ENCODE results near the gene SPTBN4. TPM values are rescaled to one million over a fixed set of nuclear protein-coding genes. Genes with fewer than 3 reads are reported as not detected.

The SPTBN4 gene
- total RNA-seq, 1 experiment from 2014 or later = 0.63 TPM

DNA sequence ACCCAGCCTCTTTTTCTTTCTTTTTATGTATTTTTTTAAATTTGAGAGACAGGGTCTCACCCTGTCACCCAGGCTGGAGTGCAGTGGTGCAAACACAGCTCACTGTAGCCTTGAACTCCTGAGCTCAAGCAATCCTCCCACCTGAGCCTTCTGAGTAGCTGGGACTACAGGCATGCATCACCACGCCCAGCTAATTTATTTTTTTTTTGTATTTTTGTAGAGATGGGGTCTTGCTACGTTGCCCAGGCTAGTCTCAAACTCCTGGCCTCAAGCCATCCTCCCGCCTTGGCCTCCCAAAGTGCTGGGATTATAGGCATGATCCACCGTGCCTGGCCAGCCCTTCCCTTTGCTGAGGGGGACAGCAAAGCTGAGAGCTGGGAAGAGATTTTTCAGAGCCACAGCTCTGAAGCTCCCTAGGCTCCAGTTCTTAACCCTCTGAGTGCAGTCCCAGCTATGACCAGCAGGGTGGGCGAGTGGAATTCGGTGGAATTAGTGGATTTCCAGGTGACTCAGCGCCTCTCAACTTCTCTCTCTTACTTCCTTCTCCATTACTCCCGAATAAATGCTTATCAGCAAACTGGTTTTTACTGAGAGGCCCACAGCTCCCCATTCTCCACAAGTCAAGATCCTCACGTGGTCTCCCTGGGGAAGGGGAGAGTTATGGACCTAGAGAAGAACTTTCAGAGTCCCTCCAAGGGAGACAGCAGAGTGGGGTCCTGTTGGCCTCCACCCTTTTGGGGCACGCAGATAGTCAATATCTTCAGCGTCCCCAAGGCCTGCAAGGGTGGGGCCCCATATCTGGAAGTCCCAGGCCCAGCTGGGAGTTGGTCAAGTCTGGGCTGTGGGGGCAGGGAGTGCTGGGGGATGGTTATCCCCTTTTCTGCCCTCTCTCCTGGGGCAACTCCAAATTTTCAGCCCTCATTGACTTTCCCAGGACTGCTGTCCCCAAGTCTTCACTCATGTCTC, 2.5 kb upstream of the SPTBN4 start:
- Mint-ChIP-seq H3K27ac (ENCODE audit: low read depth, unreplicated experiment) (peak overlapping the region; percentile 16), H3K27me3 (ENCODE audit: insufficient read depth, unreplicated experiment) (no peaks in the 10 kb centered on the region), H3K9me3 (ENCODE audit: unreplicated experiment) (no peaks in the 10 kb centered on the region), H3K4me1 (ENCODE audit: insufficient read depth, unreplicated experiment) (peaks cover 19% of the 10 kb centered on the region), H3K4me3 (ENCODE audit: unreplicated experiment) (peak overlapping the region; percentile 98), H3K36me3 (ENCODE audit: insufficient read depth, unreplicated experiment) (peaks cover 7% of the 10 kb centered on the region)
- intact Hi-C loops (cut with micrococcal nuclease) = loop anchor here (1.0 to 5.0 kb wide), 4 partner anchors 20 to 134 kb away; partner anchors contain the start of gene SERTAD3
- CTCF ChIA-PET = interaction anchor here (0.5 to 4.5 kb wide), 29 partner anchors 8 to 713 kb away, joined by 3 to 40 read pairs (median 4); partner anchors contain the start of genes LTBP4 and SERTAD1
- POLR2A ChIA-PET = interaction anchor here (0.7 to 4.6 kb wide), 25 partner anchors 10 to 951 kb away, joined by 3 to 94 read pairs (median 6); partner anchors contain the start of genes ACTMAP, C19orf47, COQ8B and ITPKC
- BruUV-seq (replicated peaks) = no TSS peak
- peak; percentile 81 for TF ChIP-seq CTCF (IDR thresholded peaks at IDR 0.05; ENCODE audit: unreplicated experiment)
- DNase-seq (ENCODE audit: unreplicated experiment) = peak; percentile 95

GRCh38 chr19:40465025-40465556, 1.7 kb upstream of the SPTBN4 start:
- Mint-ChIP-seq H3K27me3 (ENCODE audit: insufficient read depth, unreplicated experiment) (no peaks in the 10 kb centered on the region), H3K27ac (ENCODE audit: low read depth, unreplicated experiment) (peak overlapping the region; percentile 92), H3K36me3 (ENCODE audit: insufficient read depth, unreplicated experiment) (peaks cover 7% of the 10 kb centered on the region), H3K4me3 (ENCODE audit: unreplicated experiment) (peak overlapping the region; percentile 98), H3K4me1 (ENCODE audit: insufficient read depth, unreplicated experiment) (peaks cover 19% of the 10 kb centered on the region), H3K9me3 (ENCODE audit: unreplicated experiment) (no peaks in the 10 kb centered on the region)
- intact Hi-C loops (cut with micrococcal nuclease) = loop anchor here (2.0 kb wide), 1 partner anchor 20 kb away; the partner anchor contains the start of gene SERTAD3
- CTCF ChIA-PET = interaction anchor here (0.6 to 4.5 kb wide), 13 partner anchors 9 to 193 kb away, joined by 3 to 40 read pairs (median 6); partner anchors contain the start of gene LTBP4
- TF ChIP-seq CTCF (IDR thresholded peaks at IDR 0.05; ENCODE audit: unreplicated experiment) = no peak
- DNase-seq (ENCODE audit: unreplicated experiment) = peak; percentile 88
- BruUV-seq (replicated peaks) = TSS peak; percentile 84
- POLR2A ChIA-PET = interaction anchor here (0.6 to 4.6 kb wide), 24 partner anchors 9 to 285 kb away, joined by 3 to 94 read pairs (median 6); partner anchors contain the start of genes ACTMAP, C19orf47, COQ8B and ITPKC

GRCh38 chr19:40465557-40466218, 1.1 kb upstream of the SPTBN4 start, which contains the start of gene BLVRB:
TSS of gene BLVRB (minus strand) at chr19:40465745. CDS start at chr19:40465688, 57 bp downstream.
- intact Hi-C loops (cut with micrococcal nuclease) = loop anchor here (2.0 kb wide), 1 partner anchor 21 kb away; the partner anchor contains the start of gene SERTAD3
- no peaks in the 10 kb centered on the region for H3K9me3 Mint-ChIP-seq (ENCODE audit: unreplicated experiment)
- peaks cover 7% of the 10 kb centered on the region for H3K36me3 Mint-ChIP-seq (ENCODE audit: insufficient read depth, unreplicated experiment)
- peak within 1 kb of the TSS; percentile 92 for H3K27ac Mint-ChIP-seq (ENCODE audit: low read depth, unreplicated experiment)
- POLR2A ChIA-PET = interaction anchor here (0.6 to 4.6 kb wide), 29 partner anchors 9 to 1394 kb away, joined by 3 to 94 read pairs (median 5); partner anchors contain the start of genes ACTMAP, C19orf47, COQ8B and ITPKC
- CTCF ChIA-PET = interaction anchor here (0.6 to 4.5 kb wide), 11 partner anchors 10 to 192 kb away, joined by 3 to 40 read pairs (median 4); partner anchors contain the start of gene LTBP4
- no peak for TF ChIP-seq CTCF (IDR thresholded peaks at IDR 0.05; ENCODE audit: unreplicated experiment)
- BruUV-seq (replicated peaks) = no TSS peak
- DNase-seq (ENCODE audit: unreplicated experiment) = peak; percentile 100
- H3K27me3 Mint-ChIP-seq (ENCODE audit: insufficient read depth, unreplicated experiment) = no peaks in the 10 kb centered on the region
- H3K4me3 Mint-ChIP-seq (ENCODE audit: unreplicated experiment) = peak within 1 kb of the TSS; percentile 98
- H3K4me1 Mint-ChIP-seq (ENCODE audit: insufficient read depth, unreplicated experiment) = peaks cover 19% of the 10 kb centered on the region
